HCT116 (cell line): ENCODE measurements around the gene ARHGAP21. TPM values are rescaled to one million over a fixed set of nuclear protein-coding genes. Genes with fewer than 3 reads are reported as not detected.

Source experiments
- ATAC-seq: fragments of 200-7000 bp; cut with Tn5 transposase; 2 replicates; pipeline ENCODE4 v1.9.1; 2020; ENCODE audit warnings: mild to moderate bottlenecking, moderate library complexity
- BruUV-seq: library from RNA; stranded (reverse); fragments of 400-500 nt; replicated peaks from 2 replicates; lab custom pipeline; 2021; lab: Mats Ljungman, UMichigan
- CTCF ChIA-PET: fragments of 300-600 bp; sonication (Branson Sonifier 250); formaldehyde crosslinking; loops from one replicate; lab custom pipeline; 2021; ENCODE audit warnings: antibody characterized with exemption; lab: Charles Lee
- POLR2A ChIA-PET: fragments of 300-600, 350-600 bp; sonication (Branson Sonifier 250); formaldehyde crosslinking; loops from one replicate; lab custom pipeline; 2021; ENCODE audit warnings: antibody characterized with exemption; lab: Charles Lee
- RAD21 ChIA-PET, 2 experiments: fragments of 300-600 bp; sonication (Branson Sonifier 250); formaldehyde crosslinking; loops; one replicate each; lab custom pipeline; 2023; ENCODE audit warnings: low total read pairs in 2 of 2; ENCODE audit not compliant: uncharacterized antibody in 2 of 2, unreplicated experiment in 2 of 2, low non-redundant PET in 1 of 2; lab: Charles Lee
- DNase-seq: peaks from one replicate; pipeline ENCODE4 v3.0.0-alpha.2; 2010; ENCODE audit warnings: low read depth, low spot score
- H2AFZ ChIP-seq: fragments of 200-600 bp; shearing (Covaris generic), sonication (generic); 2 replicates; pipeline ENCODE4 v1.6.1; 2017; ENCODE audit warnings: low read depth, mixed run types, mixed read lengths, antibody characterized with exemption, low read length; ENCODE audit not compliant: poor library complexity, severe bottlenecking
- H3K27ac ChIP-seq: 2 replicates; pipeline ENCODE4 v1.5.1; 2012; ENCODE audit warnings: low read depth, low read length
- H3K27me3 ChIP-seq: fragments of 200-600 bp; sonication (generic); 2 replicates; pipeline ENCODE4 v1.6.1; 2016; ENCODE audit warnings: mixed run types, low read length, mixed read lengths; ENCODE audit not compliant: insufficient read depth
- H3K36me3 ChIP-seq, 2 experiments: fragments of 200-500 bp in 1 of 2; fragments of 200-600 bp in 1 of 2; sonication (Bioruptor generic) in 1 of 2; sonication (generic) in 1 of 2; 2 replicates each; pipeline versions ENCODE4 v1.5.1 to v1.6.1; 2014 to 2016; ENCODE audit warnings: low read length in 2 of 2, inconsistent platforms in 1 of 2, mixed read lengths in 1 of 2, mixed run types in 1 of 2; ENCODE audit not compliant: insufficient read depth in 2 of 2, control insufficient read depth in 1 of 2
- H3K4me1 ChIP-seq, 2 experiments: fragments of 200-600 bp in 1 of 2; sonication (generic) in 1 of 2; 2 replicates each; pipeline versions ENCODE4 v1.5.1 to v1.6.1; 2012 to 2017; ENCODE audit warnings: low read length in 2 of 2, inconsistent platforms in 1 of 2, mild to moderate bottlenecking in 1 of 2, mixed read lengths in 1 of 2, mixed run types in 1 of 2, moderate library complexity in 1 of 2; ENCODE audit not compliant: insufficient read depth in 2 of 2, control insufficient read depth in 1 of 2
- H3K4me2 ChIP-seq: fragments of 200-600 bp; sonication (generic); 2 replicates; pipeline ENCODE4 v1.6.1; 2017; ENCODE audit warnings: mixed run types, low read length, mixed read lengths
- H3K4me3 ChIP-seq, 2 experiments: fragments of 200-600 bp in 1 of 2; sonication (generic) in 1 of 2; replicated peaks in 1 of 2; 2 replicates each; pipeline ENCODE4 v1.5.1; 2011 to 2016; ENCODE audit warnings: low read length in 2 of 2, control low read depth in 1 of 2, low read depth in 1 of 2, mild to moderate bottlenecking in 1 of 2, mixed read lengths in 1 of 2, mixed run types in 1 of 2
- H3K79me2 ChIP-seq: fragments of 200-600 bp; sonication (generic); 2 replicates; pipeline ENCODE4 v1.6.1; 2017; ENCODE audit warnings: mild to moderate bottlenecking, mixed run types, low read length, moderate library complexity, mixed read lengths; ENCODE audit not compliant: insufficient read depth
- H3K9ac ChIP-seq: fragments of 200-600 bp; sonication (generic); 2 replicates; pipeline ENCODE4 v1.6.1; 2016; ENCODE audit warnings: low read length, mixed read lengths
- H3K9me2 ChIP-seq: fragments of 200-600 bp; sonication (generic), shearing (Covaris generic); 2 replicates; pipeline ENCODE4 v1.6.1; 2017; ENCODE audit warnings: mixed run types, mild to moderate bottlenecking, moderate library complexity; ENCODE audit not compliant: insufficient read depth
- H3K9me3 ChIP-seq, 2 experiments: fragments of 200-500 bp in 1 of 2; fragments of 200-600 bp in 1 of 2; sonication (Bioruptor generic) in 1 of 2; sonication (generic) in 1 of 2; 2 replicates each; pipeline ENCODE4 v1.6.1; 2014 to 2017; ENCODE audit warnings: low read length in 2 of 2, mixed read lengths in 2 of 2, inconsistent platforms in 1 of 2, low read depth in 1 of 2, mild to moderate bottlenecking in 1 of 2, mixed run types in 1 of 2, moderate library complexity in 1 of 2; ENCODE audit not compliant: control insufficient read depth in 1 of 2, insufficient read depth in 1 of 2
- H4K20me1 ChIP-seq: fragments of 200-600 bp; sonication (generic), shearing (Covaris generic); 2 replicates; pipeline ENCODE4 v1.6.1; 2017; ENCODE audit warnings: mixed run types, mild to moderate bottlenecking, moderate library complexity; ENCODE audit not compliant: insufficient read depth
- CBX3 ChIP-seq: IDR thresholded peaks from 2 replicates; pipeline ENCODE4 v1.6.1; 2012; ENCODE audit warnings: low read depth
- CEBPB ChIP-seq: IDR thresholded peaks from 2 replicates; pipeline ENCODE4 v1.6.1; 2012; ENCODE audit warnings: low read depth
- EGR1 ChIP-seq: IDR thresholded peaks from 2 replicates; pipeline ENCODE4 v1.6.1; 2012; ENCODE audit warnings: low read depth
- FOSL1 ChIP-seq: IDR thresholded peaks from 2 replicates; pipeline ENCODE4 v1.6.1; 2012; ENCODE audit warnings: low read depth
- JUND ChIP-seq: IDR thresholded peaks from 2 replicates; pipeline ENCODE4 v1.6.1; 2012
- MAX ChIP-seq: IDR thresholded peaks from 2 replicates; pipeline ENCODE4 v1.6.1; 2012
- POLR2A ChIP-seq: IDR thresholded peaks from 2 replicates; pipeline ENCODE4 v1.7.0; 2011; ENCODE audit warnings: borderline replicate concordance; ENCODE audit not compliant: insufficient read depth, insufficient read length; ENCODE audit errors: extremely low read depth
- SIN3A ChIP-seq: IDR thresholded peaks from 2 replicates; pipeline ENCODE4 v1.6.1; 2012; ENCODE audit warnings: low read depth
- ZBTB33 ChIP-seq: IDR thresholded peaks from 2 replicates; pipeline ENCODE4 v1.6.1; 2011; ENCODE audit warnings: mild to moderate bottlenecking, low read length, moderate library complexity; ENCODE audit not compliant: insufficient replicate concordance; ENCODE audit errors: extremely low read depth
- ZFX ChIP-seq: fragments of 450-650 bp; IDR thresholded peaks from 2 replicates; pipeline ENCODE4 v1.6.1; 2017
- ZNF274 ChIP-seq: fragments of 200-500 bp; sonication (Bioruptor generic); IDR thresholded peaks from 2 replicates; pipeline ENCODE4 v1.6.1; 2014; ENCODE audit warnings: mild to moderate bottlenecking, low read depth, low read length, inconsistent platforms
- intact Hi-C: fragments of 100-400 bp; cut with micrococcal nuclease; formaldehyde crosslinking; loops from 2 replicates; pipeline ENCODE4 v1.10.0; 2022
- total RNA-seq: library from RNA; stranded (reverse); gene quantifications from one replicate; pipeline ENCODE4 v1.2.1, GENCODE V29; 2021; ENCODE audit not compliant: unreplicated experiment
- TF ChIP-seq, protein P1 (sequence below): IDR thresholded peaks from 2 replicates; pipeline ENCODE4 v1.6.1; 2012

The ARHGAP21 gene
- total RNA-seq, 1 experiment from 2014 or later, result 47.7 TPM

DNA sequence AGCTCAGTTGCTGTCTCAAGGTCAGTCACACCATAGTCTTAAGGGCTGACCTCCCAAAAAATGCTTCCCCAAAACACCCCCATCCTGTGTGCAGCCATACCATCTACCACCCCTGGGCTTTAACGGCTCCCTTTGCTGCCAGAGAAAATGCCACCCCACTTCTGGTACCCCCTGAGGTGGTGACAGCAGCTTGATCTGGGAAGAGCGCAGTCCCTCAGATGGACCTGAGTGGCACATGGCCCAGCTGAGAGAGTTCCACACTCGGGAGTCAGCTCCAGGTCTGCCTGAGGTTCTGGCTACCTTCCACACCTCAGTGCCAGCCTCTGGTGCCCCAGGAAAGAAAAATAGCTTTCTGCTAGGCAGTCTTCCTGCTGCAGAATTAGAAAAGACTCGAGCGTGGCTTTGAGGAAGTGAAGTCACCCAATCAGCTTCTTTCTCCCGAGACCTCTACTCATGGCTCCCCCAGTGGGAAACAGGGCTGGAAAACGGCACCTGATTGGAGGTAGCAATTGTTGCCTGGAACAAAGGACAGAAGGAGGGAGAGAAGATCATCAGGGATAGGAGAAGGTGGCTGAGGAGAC is 151.7 kb downstream of the ARHGAP21 start:
- RAD21 ChIA-PET, result no interaction called here
- H4K20me1 ChIP-seq, result no peaks in the 10 kb centered on the region
- no peak overlapping the region for H2AFZ ChIP-seq
- no peaks in the 10 kb centered on the region for H3K79me2 ChIP-seq
- TF ChIP-seq EGR1, result no peak
- intact Hi-C loops, result no loop called here
- ATAC-seq (no peak), DNase-seq (no peak)
- H3K27ac ChIP-seq, result no peak overlapping the region
- no peak overlapping the region for H3K4me2 ChIP-seq
- H3K4me1 ChIP-seq, result no peaks in the 10 kb centered on the region
- CTCF ChIA-PET, result no interaction called here
- peaks cover 4% of the 10 kb centered on the region; the same call in 1 of the 2 replicates for H3K27me3 ChIP-seq
- H3K36me3 ChIP-seq, result no peaks in the 10 kb centered on the region
- H3K9me2 ChIP-seq, result no peaks in the 10 kb centered on the region
- POLR2A ChIA-PET, result no interaction called here
- BruUV-seq, result no TSS peak
- no peak overlapping the region for H3K9ac ChIP-seq
- H3K4me3 ChIP-seq, result no peak overlapping the region
- no peaks in the 10 kb centered on the region for H3K9me3 ChIP-seq

DNA sequence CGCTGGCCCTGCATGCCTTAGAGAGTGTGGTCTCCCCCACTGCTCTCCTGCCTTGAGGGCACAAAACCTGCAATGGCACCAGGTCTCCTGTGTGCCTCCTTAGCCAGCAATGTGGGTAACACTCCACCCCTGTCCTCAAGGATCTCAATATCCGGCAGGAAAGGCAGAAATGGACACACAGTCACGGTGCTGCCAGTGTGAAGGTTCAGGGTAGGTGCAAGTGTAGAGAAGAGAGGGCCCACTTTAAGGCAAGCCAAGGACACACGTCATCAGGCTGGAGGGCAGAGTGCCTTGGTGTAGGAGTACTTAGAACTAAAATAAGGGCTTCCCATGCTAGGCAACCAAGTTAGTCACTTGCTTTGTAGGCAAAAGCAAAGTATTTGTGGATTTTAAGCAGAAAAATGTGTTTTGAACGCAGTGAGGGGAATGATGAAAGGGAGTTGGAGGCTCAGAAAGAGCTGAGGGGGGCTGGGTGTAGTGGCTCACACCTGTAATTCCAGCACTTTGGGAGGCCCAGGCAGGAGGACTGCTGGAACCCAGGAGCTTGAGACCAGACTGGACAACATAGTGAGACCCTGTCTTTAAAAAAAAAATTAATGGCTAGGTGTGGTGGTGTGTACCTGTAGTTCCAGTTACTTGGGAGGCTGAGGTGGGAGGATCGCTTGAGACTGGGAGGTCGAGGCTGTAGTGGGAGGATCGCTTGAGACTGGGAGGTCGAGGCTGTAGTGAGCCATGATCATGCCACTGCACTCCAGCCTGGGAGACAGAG is 152.8 kb downstream of the ARHGAP21 start:
- no peak overlapping the region for H3K4me2 ChIP-seq
- H3K9ac ChIP-seq, result no peak overlapping the region
- no peak overlapping the region for H2AFZ ChIP-seq
- ATAC-seq (no peak), DNase-seq (no peak)
- H3K79me2 ChIP-seq, result no peaks in the 10 kb centered on the region
- BruUV-seq, result no TSS peak
- H3K27me3 ChIP-seq, result peaks cover 4% of the 10 kb centered on the region; the same call in 1 of the 2 replicates
- H3K9me3 ChIP-seq, result no peaks in the 10 kb centered on the region
- H3K36me3 ChIP-seq, result no peaks in the 10 kb centered on the region
- no peaks in the 10 kb centered on the region for H3K4me1 ChIP-seq
- no peak overlapping the region for H3K4me3 ChIP-seq
- H3K27ac ChIP-seq, result no peak overlapping the region
- no peaks in the 10 kb centered on the region for H3K9me2 ChIP-seq
- intact Hi-C loops, result no loop called here
- POLR2A ChIA-PET, result no interaction called here
- H4K20me1 ChIP-seq, result no peaks in the 10 kb centered on the region
- CTCF ChIA-PET, result no interaction called here
- TF ChIP-seq POLR2A (no peak), EGR1 (no peak), CEBPB (no peak), ZBTB33 (no peak), SIN3A (no peak), FOSL1 (no peak), ZNF274 (no peak), MAX (no peak), JUND (no peak), CBX3 (no peak), ZFX (no peak)
- TF ChIP-seq, protein P1, sequence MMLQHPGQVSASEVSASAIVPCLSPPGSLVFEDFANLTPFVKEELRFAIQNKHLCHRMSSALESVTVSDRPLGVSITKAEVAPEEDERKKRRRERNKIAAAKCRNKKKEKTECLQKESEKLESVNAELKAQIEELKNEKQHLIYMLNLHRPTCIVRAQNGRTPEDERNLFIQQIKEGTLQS, result no peak
- RAD21 ChIA-PET, result no interaction called here
